H9 (cell line): ENCODE data around the gene LOXHD1. TPM values are rescaled to one million over a fixed set of nuclear protein-coding genes. Genes with fewer than 3 reads are reported as not detected.

ENCODE experiments used
- DNase-seq: peaks from one replicate; pipeline ENCODE4 v3.0.0-alpha.2; 2017
- H2AFZ ChIP-seq: one replicate; pipeline ENCODE4 v1.6.1; 2013; ENCODE audit warnings: mild to moderate bottlenecking, low read length, control low read depth, moderate library complexity
- H2AK5ac ChIP-seq: 2 replicates; pipeline ENCODE4 v1.6.1; 2013; ENCODE audit warnings: low read length, control low read depth, mixed read lengths; ENCODE audit not compliant: insufficient read length
- H2BK120ac ChIP-seq: one replicate; pipeline ENCODE4 v1.6.1; 2013; ENCODE audit warnings: low read depth, mild to moderate bottlenecking, low read length, control low read depth, inconsistent platforms; ENCODE audit not compliant: poor library complexity, severe bottlenecking
- H2BK12ac ChIP-seq: 2 replicates; pipeline ENCODE4 v1.6.1; 2013; ENCODE audit warnings: low read length, control low read depth, mixed read lengths, low read depth; ENCODE audit not compliant: insufficient read length
- H2BK15ac ChIP-seq: 2 replicates; pipeline ENCODE4 v1.6.1; 2013; ENCODE audit warnings: low read depth, low read length, control low read depth
- H2BK20ac ChIP-seq: one replicate; pipeline ENCODE4 v1.6.1; 2013; ENCODE audit warnings: low read depth, mild to moderate bottlenecking, low read length, control low read depth, inconsistent platforms; ENCODE audit not compliant: poor library complexity, severe bottlenecking
- H2BK5ac ChIP-seq: 2 replicates; pipeline ENCODE4 v1.6.1; 2013; ENCODE audit warnings: low read length, control low read depth, mixed read lengths; ENCODE audit not compliant: insufficient read length
- H3K14ac ChIP-seq: 2 replicates; pipeline ENCODE4 v1.6.1; 2013; ENCODE audit warnings: low read length, control low read depth; ENCODE audit not compliant: insufficient read depth
- H3K18ac ChIP-seq: 2 replicates; pipeline ENCODE4 v1.6.1; 2013; ENCODE audit warnings: low read depth, mild to moderate bottlenecking, mixed read lengths, low read length, control low read depth; ENCODE audit not compliant: insufficient read length
- H3K23ac ChIP-seq: 2 replicates; pipeline ENCODE4 v1.6.1; 2013; ENCODE audit warnings: low read length, control low read depth, mixed read lengths, low read depth; ENCODE audit not compliant: insufficient read length
- H3K23me2 ChIP-seq: 2 replicates; pipeline ENCODE4 v1.6.1; 2013; ENCODE audit warnings: low read depth, mild to moderate bottlenecking, mixed read lengths, low read length, control low read depth; ENCODE audit not compliant: insufficient read length, poor library complexity, severe bottlenecking
- H3K27ac ChIP-seq: 2 replicates; pipeline ENCODE4 v1.5.1; 2013; ENCODE audit warnings: low read length, control low read depth, mixed read lengths, low read depth; ENCODE audit not compliant: insufficient read length
- H3K27me3 ChIP-seq: 2 replicates; pipeline ENCODE4 v1.6.1; 2013; ENCODE audit warnings: low read length, control low read depth, inconsistent platforms; ENCODE audit not compliant: insufficient read depth
- H3K4ac ChIP-seq: 2 replicates; pipeline ENCODE4 v1.6.1; 2013; ENCODE audit warnings: low read depth, mild to moderate bottlenecking, control low read depth, inconsistent platforms, low read length, moderate library complexity
- H3K4me1 ChIP-seq: 2 replicates; pipeline ENCODE4 v1.6.1; 2013; ENCODE audit warnings: low read length, control low read depth, inconsistent platforms; ENCODE audit not compliant: insufficient read depth
- H3K4me2 ChIP-seq: 2 replicates; pipeline ENCODE4 v1.6.1; 2013; ENCODE audit warnings: low read length, control low read depth, mixed read lengths; ENCODE audit not compliant: insufficient read length, insufficient read depth
- H3K56ac ChIP-seq: 2 replicates; pipeline ENCODE4 v1.6.1; 2013; ENCODE audit warnings: low read depth, mild to moderate bottlenecking, mixed read lengths, low read length, control low read depth; ENCODE audit not compliant: insufficient read length
- H3K79me1 ChIP-seq: 2 replicates; pipeline ENCODE4 v1.6.1; 2013; ENCODE audit warnings: low read depth, mild to moderate bottlenecking, moderate library complexity, low read length, control low read depth, inconsistent platforms; ENCODE audit not compliant: insufficient read depth, poor library complexity, severe bottlenecking
- H3K79me2 ChIP-seq: 2 replicates; pipeline ENCODE4 v1.6.1; 2013; ENCODE audit warnings: low read length, control low read depth, inconsistent platforms; ENCODE audit not compliant: insufficient read depth
- H3K9ac ChIP-seq: 2 replicates; pipeline ENCODE4 v1.6.1; 2013; ENCODE audit warnings: low read length, control low read depth, mixed read lengths; ENCODE audit not compliant: insufficient read length; ENCODE audit errors: extremely low read depth
- H3K9me3 ChIP-seq: one replicate; pipeline ENCODE4 v1.6.1; 2013; ENCODE audit warnings: low read depth, low read length, inconsistent platforms; ENCODE audit not compliant: control insufficient read depth
- H3T11ph ChIP-seq: one replicate; pipeline ENCODE4 v1.6.1; 2013; ENCODE audit warnings: mild to moderate bottlenecking, low read length, control low read depth, inconsistent platforms
- H4K20me1 ChIP-seq: one replicate; pipeline ENCODE4 v1.6.1; 2013; ENCODE audit not compliant: control insufficient read depth, insufficient read length, insufficient read depth
- H4K5ac ChIP-seq: 2 replicates; pipeline ENCODE4 v1.6.1; 2013; ENCODE audit warnings: low read depth, mild to moderate bottlenecking, mixed read lengths, low read length, control low read depth; ENCODE audit not compliant: insufficient read length
- H4K8ac ChIP-seq: replicated peaks from 2 replicates; pipeline ENCODE4 v1.6.1; 2013; ENCODE audit warnings: low read length, control low read depth, mixed read lengths, low read depth; ENCODE audit not compliant: insufficient read length
- H4K91ac ChIP-seq: 2 replicates; pipeline ENCODE4 v1.6.1; 2013; ENCODE audit warnings: low read depth, mild to moderate bottlenecking, moderate library complexity, mixed read lengths, low read length, control low read depth; ENCODE audit not compliant: insufficient read length
- H3K27ac Mint-ChIP-seq, 3 experiments: 2 replicates in 2 of 3; 3 replicates in 1 of 3; pipeline ENCODE4 v1.8.0; 2020 to 2021; ENCODE audit warnings: mixed read lengths in 3 of 3, mild to moderate bottlenecking in 1 of 3, moderate library complexity in 1 of 3
- H3K27me3 Mint-ChIP-seq: 2 replicates; pipeline ENCODE4 v1.8.0; 2021; ENCODE audit warnings: low read depth, mild to moderate bottlenecking, moderate library complexity, mixed read lengths
- H3K36me3 Mint-ChIP-seq, 3 experiments: 2 replicates in 2 of 3; 3 replicates in 1 of 3; pipeline ENCODE4 v1.8.0; 2020 to 2021; ENCODE audit warnings: low read depth in 3 of 3, mixed read lengths in 3 of 3; ENCODE audit not compliant: insufficient read depth in 1 of 3
- H3K4me1 Mint-ChIP-seq, 2 experiments: 2 replicates each; pipeline ENCODE4 v1.8.0; 2020; ENCODE audit warnings: mixed read lengths in 2 of 2
- H3K4me3 Mint-ChIP-seq, 2 experiments: 2 replicates in 1 of 2; 3 replicates in 1 of 2; pipeline ENCODE4 v1.8.0; 2020 to 2021; ENCODE audit warnings: mild to moderate bottlenecking in 2 of 2, mixed read lengths in 2 of 2, moderate library complexity in 1 of 2
- H3K9me3 Mint-ChIP-seq, 2 experiments: 2 replicates in 1 of 2; 3 replicates in 1 of 2; pipeline ENCODE4 v1.8.0; 2020; ENCODE audit warnings: mild to moderate bottlenecking in 2 of 2, mixed read lengths in 2 of 2, moderate library complexity in 1 of 2
- CTCF ChIP-seq: fragments of 200-600 bp; sonication (generic); conservative IDR thresholded peaks from 3 replicates; pipeline ENCODE4 v1.8.0; 2021; ENCODE audit warnings: antibody characterized with exemption, mild to moderate bottlenecking
- WGBS: extraction: QIAGEN DNeasy Blood & Tissue Kit; methylation state at CpG from one replicate; pipeline ENCODE4 v1.1.7; 2013; ENCODE audit warnings: missing lambda C conversion rate, low lambda C conversion rate, mixed read lengths; ENCODE audit not compliant: insufficient read length; ENCODE audit errors: extremely low coverage; 5-methylcytosine and 5-hydroxymethylcytosine counted together
- total RNA-seq: library from RNA; stranded (reverse); gene quantifications from 2 replicates; pipeline ENCODE4 v1.2.1, GENCODE V29; 2021

The LOXHD1 gene
- total RNA-seq, 1 experiment from 2014 or later: 0.07 TPM

GRCh38 chr18:46449499-46449898, 207.5 kb downstream of the LOXHD1 start:
- no peak overlapping the region for H4K8ac ChIP-seq
- H3K4me2 ChIP-seq: no peak overlapping the region
- H3K14ac ChIP-seq: no peak overlapping the region
- H3K9me3 Mint-ChIP-seq: no peaks in the 10 kb centered on the region
- H4K91ac ChIP-seq: no peak overlapping the region
- H3T11ph ChIP-seq: no peak overlapping the region
- H3K56ac ChIP-seq: no peak overlapping the region
- H3K9me3 ChIP-seq: peaks cover 11% of the 10 kb centered on the region
- H3K79me1 ChIP-seq: no peaks in the 10 kb centered on the region
- no peak overlapping the region for H3K18ac ChIP-seq
- H3K23me2 ChIP-seq: no peaks in the 10 kb centered on the region
- no peak overlapping the region for H4K5ac ChIP-seq
- no peak overlapping the region for H2BK120ac ChIP-seq
- no peak for TF ChIP-seq CTCF
- H3K27me3 ChIP-seq: no peaks in the 10 kb centered on the region
- H2AK5ac ChIP-seq: no peak overlapping the region
- no peak overlapping the region for H2BK5ac ChIP-seq
- no peak overlapping the region for H3K27ac ChIP-seq
- H2AFZ ChIP-seq: no peak overlapping the region
- peaks cover 11% of the 10 kb centered on the region for H3K27me3 Mint-ChIP-seq
- WGBS: no CpG with 5 or more reads among the region's 1 CpG
- H2BK12ac ChIP-seq: no peak overlapping the region
- no peak overlapping the region for H3K4me3 Mint-ChIP-seq
- H3K27ac Mint-ChIP-seq: no peak overlapping the region
- peaks cover 35% of the 10 kb centered on the region in 2 experiments for H3K4me1 Mint-ChIP-seq
- no peak for DNase-seq
- H2BK15ac ChIP-seq: no peak overlapping the region
- no peak overlapping the region for H2BK20ac ChIP-seq
- H3K79me2 ChIP-seq: no peaks in the 10 kb centered on the region
- no peak overlapping the region for H3K9ac ChIP-seq
- H4K20me1 ChIP-seq: no peaks in the 10 kb centered on the region
- no peak overlapping the region for H3K4ac ChIP-seq
- H3K36me3 Mint-ChIP-seq: no peaks in the 10 kb centered on the region; a peak in 1 of 7 replicates
- no peak overlapping the region for H3K23ac ChIP-seq
- peaks cover 7% of the 10 kb centered on the region; the same call in 1 of the 2 replicates for H3K4me1 ChIP-seq
